ENCODE results near the gene CFAP298.

DNA sequence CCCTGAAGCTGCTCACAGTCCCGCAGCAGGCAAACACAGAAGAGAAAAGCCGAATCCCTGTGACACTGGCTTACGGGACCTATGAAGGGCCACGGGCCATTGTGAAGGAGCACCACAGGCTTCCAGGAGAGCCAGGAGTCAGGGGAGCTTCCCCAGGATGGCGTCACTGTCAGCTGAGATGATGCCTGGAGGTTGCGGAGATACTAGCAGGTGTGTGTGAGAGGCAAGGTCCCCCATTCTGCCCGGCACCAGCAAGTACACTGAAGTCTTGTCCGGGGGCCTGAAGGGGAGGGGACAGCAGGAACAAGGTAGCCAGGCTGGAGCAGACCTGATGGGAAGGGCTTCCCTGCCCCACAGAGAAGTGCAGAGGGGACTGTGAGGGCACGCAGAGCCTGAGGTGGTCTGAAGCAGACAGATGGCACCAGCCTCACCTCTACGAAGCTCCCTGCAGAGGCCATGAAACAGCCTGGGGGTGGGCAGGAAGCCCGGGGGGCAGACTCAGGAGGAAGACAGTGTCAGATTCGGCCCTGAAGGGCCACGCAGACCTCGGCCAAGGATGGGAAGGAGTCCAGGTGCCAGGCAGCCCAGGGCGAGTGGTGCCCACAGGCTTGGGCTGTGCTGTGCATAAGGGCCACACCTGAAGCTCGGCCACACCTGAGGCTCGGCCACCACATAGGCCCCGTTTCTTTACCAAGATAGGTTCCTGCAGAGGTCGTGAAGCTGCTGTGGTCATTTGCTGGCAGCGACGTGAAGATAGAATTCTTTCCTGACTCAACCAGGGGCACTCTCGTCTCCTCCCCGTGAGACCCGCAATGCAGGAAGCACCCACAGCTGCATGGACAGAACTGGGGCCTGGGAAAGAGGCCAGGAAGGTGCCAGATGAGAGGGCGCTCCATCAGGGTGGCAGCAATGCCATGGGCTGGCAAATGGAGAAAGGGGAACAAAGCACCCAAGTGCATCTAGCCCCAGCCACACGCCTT is 36.9 kb downstream of the CFAP298 start:
- TF ChIP-seq, protein P1, sequence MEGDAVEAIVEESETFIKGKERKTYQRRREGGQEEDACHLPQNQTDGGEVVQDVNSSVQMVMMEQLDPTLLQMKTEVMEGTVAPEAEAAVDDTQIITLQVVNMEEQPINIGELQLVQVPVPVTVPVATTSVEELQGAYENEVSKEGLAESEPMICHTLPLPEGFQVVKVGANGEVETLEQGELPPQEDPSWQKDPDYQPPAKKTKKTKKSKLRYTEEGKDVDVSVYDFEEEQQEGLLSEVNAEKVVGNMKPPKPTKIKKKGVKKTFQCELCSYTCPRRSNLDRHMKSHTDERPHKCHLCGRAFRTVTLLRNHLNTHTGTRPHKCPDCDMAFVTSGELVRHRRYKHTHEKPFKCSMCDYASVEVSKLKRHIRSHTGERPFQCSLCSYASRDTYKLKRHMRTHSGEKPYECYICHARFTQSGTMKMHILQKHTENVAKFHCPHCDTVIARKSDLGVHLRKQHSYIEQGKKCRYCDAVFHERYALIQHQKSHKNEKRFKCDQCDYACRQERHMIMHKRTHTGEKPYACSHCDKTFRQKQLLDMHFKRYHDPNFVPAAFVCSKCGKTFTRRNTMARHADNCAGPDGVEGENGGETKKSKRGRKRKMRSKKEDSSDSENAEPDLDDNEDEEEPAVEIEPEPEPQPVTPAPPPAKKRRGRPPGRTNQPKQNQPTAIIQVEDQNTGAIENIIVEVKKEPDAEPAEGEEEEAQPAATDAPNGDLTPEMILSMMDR (IDR thresholded peaks at IDR 0.05) = no peak
- TF ChIP-seq POLR2A (IDR thresholded peaks at IDR 0.05) (no peak), EP300 (IDR thresholded peaks at IDR 0.05) (no peak), POLR2AphosphoS5 (IDR thresholded peaks at IDR 0.05) (no peak)
